HepG2 (cell line): ENCODE results near the gene MGAT2. TPM values are rescaled to one million over a fixed set of nuclear protein-coding genes. Genes with fewer than 3 reads are reported as not detected.

Source experiments
- BCLAF1 ChIP-seq: fragments of 450-650 bp; IDR thresholded peaks from 2 replicates; pipeline ENCODE4 v1.6.1; 2017; ENCODE audit warnings: mild to moderate bottlenecking
- CCDC6 ChIP-seq: sonication (generic); formaldehyde crosslinking; IDR thresholded peaks from 2 replicates; pipeline ENCODE4 v1.8.1; 2022; ENCODE audit warnings: mild to moderate bottlenecking, missing genetic modification reagents, moderate library complexity
- CHD4 ChIP-seq: fragments of 200-600 bp; sonication (generic); IDR thresholded peaks from 2 replicates; pipeline ENCODE4 v1.7.0; 2017; ENCODE audit warnings: mild to moderate bottlenecking, low read length, borderline replicate concordance
- HNRNPL ChIP-seq: fragments of 200-400 bp; formaldehyde crosslinking; IDR thresholded peaks from 2 replicates; pipeline ENCODE4 v1.6.1; 2017; ENCODE audit warnings: mild to moderate bottlenecking, low read depth, low read length
- PRDM15 ChIP-seq: sonication (generic); formaldehyde crosslinking; IDR thresholded peaks from 2 replicates; pipeline ENCODE4 v1.4.0; 2020; ENCODE audit warnings: missing genetic modification reagents
- SALL1 ChIP-seq: sonication (generic); formaldehyde crosslinking; IDR thresholded peaks from 2 replicates; pipeline ENCODE4 v1.8.0; 2022; ENCODE audit warnings: mild to moderate bottlenecking, missing genetic modification reagents
- SRF ChIP-seq: IDR thresholded peaks from 2 replicates; pipeline ENCODE4 v1.6.1; 2011; ENCODE audit warnings: mild to moderate bottlenecking, low read depth, low read length, moderate library complexity
- TAF1 ChIP-seq: sonication (generic); formaldehyde crosslinking; IDR thresholded peaks from 2 replicates; pipeline ENCODE4 v1.4.0; 2020; ENCODE audit warnings: missing genetic modification reagents
- THAP11 ChIP-seq: IDR thresholded peaks from 2 replicates; pipeline ENCODE4 v1.6.1; 2016; ENCODE audit warnings: missing biosample characterization, missing genetic modification reagents
- THRA ChIP-seq: sonication (generic); formaldehyde crosslinking; IDR thresholded peaks from 2 replicates; pipeline ENCODE4 v1.4.0; 2020; ENCODE audit warnings: missing genetic modification reagents, borderline replicate concordance
- TMF1 ChIP-seq: sonication (generic); formaldehyde crosslinking; IDR thresholded peaks from 2 replicates; pipeline ENCODE4 v1.8.1; 2022; ENCODE audit warnings: low read depth, missing genetic modification reagents
- ZFP90 ChIP-seq: sonication (generic); formaldehyde crosslinking; IDR thresholded peaks from 2 replicates; pipeline ENCODE4 v1.8.0; 2022; ENCODE audit warnings: missing genetic modification reagents, mild to moderate bottlenecking, inconsistent platforms, borderline replicate concordance
- ZGPAT ChIP-seq: IDR thresholded peaks from 2 replicates; pipeline ENCODE4 v1.6.1; 2016; ENCODE audit warnings: mild to moderate bottlenecking
- ZMYM2 ChIP-seq: sonication (generic); formaldehyde crosslinking; IDR thresholded peaks from 2 replicates; pipeline ENCODE4 v1.8.0; 2022; ENCODE audit warnings: mild to moderate bottlenecking, missing genetic modification reagents
- ZNF232 ChIP-seq: sonication (generic); formaldehyde crosslinking; IDR thresholded peaks from 2 replicates; pipeline ENCODE4 v1.4.0; 2020; ENCODE audit warnings: missing genetic modification reagents, borderline replicate concordance
- ZNF75D ChIP-seq: sonication (generic); formaldehyde crosslinking; IDR thresholded peaks from 2 replicates; pipeline ENCODE4 v1.8.1; 2023; ENCODE audit warnings: missing genetic modification reagents, mild to moderate bottlenecking, borderline replicate concordance
- ZNF780A ChIP-seq: sonication (generic); formaldehyde crosslinking; IDR thresholded peaks from 2 replicates; pipeline ENCODE4 v1.8.0; 2022; ENCODE audit warnings: mild to moderate bottlenecking, missing genetic modification reagents, moderate library complexity
- ZNF781 ChIP-seq: sonication (generic); formaldehyde crosslinking; IDR thresholded peaks from 2 replicates; pipeline ENCODE4 v1.5.1; 2020; ENCODE audit warnings: borderline replicate concordance, mild to moderate bottlenecking, missing genetic modification reagents; ENCODE audit errors: not compliant biosample characterization
- ZNF883 ChIP-seq: sonication (generic); formaldehyde crosslinking; IDR thresholded peaks from 2 replicates; pipeline ENCODE4 v1.5.1; 2020; ENCODE audit warnings: mild to moderate bottlenecking, missing genetic modification reagents; ENCODE audit errors: not compliant biosample characterization
- ZSCAN31 ChIP-seq: sonication (generic); formaldehyde crosslinking; IDR thresholded peaks from 2 replicates; pipeline ENCODE4 v1.5.0; 2020; ENCODE audit warnings: low read depth, mild to moderate bottlenecking, missing genetic modification reagents
- polyA plus RNA-seq, 8 experiments: library from polyadenylated mRNA; depleted of rRNA in 3 of 8; stranded (reverse) in 7 of 8; unstranded in 1 of 8; fragments of >200 nt; fragmentation: Illumina TruSeq in 4 of 8; extraction: Trizol in 4 of 8; gene quantifications; 2 replicates each; pipeline versions ENCODE4 v1.2.1 to v1.2.3, GENCODE V29; 2011 to 2016; ENCODE audit warnings: low read depth in 4 of 8, missing spikeins in 1 of 8, mixed read lengths in 1 of 8; ENCODE audit not compliant: insufficient read depth in 1 of 8
- total RNA-seq, 5 experiments: library from RNA; depleted of rRNA; stranded (reverse); fragments of >200 nt; fragmentation: Illumina TruSeq; extraction: Trizol; gene quantifications; 2 replicates each; pipeline ENCODE4 v1.2.3, GENCODE V29; 2016; ENCODE audit warnings: low read depth in 1 of 5

MGAT2 gene
- total and polyA plus RNA-seq, 2 of the 13 experiments (the other 11 are each of a cell fraction or from before 2014, with no cell fraction given), result 12.9 to 51.9 TPM

GRCh38 chr14:49621114-49621881 is 699 bp downstream of the MGAT2 start (continued):
- TF ChIP-seq PRDM15 (no peak), SRF (no peak), ZNF75D (no peak), CCDC6 (CRISPR knock-in tag) (peak; percentile 9; the same call in 1 of the 2 replicates), HNRNPL (no peak), ZNF883 (peak; percentile 56), BCLAF1 (no peak), THAP11 (CRISPR knock-in tag) (no peak), ZMYM2 (no peak), ZNF780A (CRISPR knock-in tag) (0 out of 2 replicates have a peak, but pooled peaks have one; percentile 50), CHD4 (no peak), SALL1 (CRISPR knock-in tag) (peak; percentile 18; the same call in 1 of the 2 replicates), ZSCAN31 (CRISPR knock-in tag) (no peak; the same call in 1 of the 2 replicates), THRA (CRISPR knock-in tag) (no peak), ZNF232 (CRISPR knock-in tag) (no peak), TMF1 (CRISPR knock-in tag) (no peak), ZGPAT (CRISPR knock-in tag) (0 out of 2 replicates have a peak, but pooled peaks have one; percentile 7), ZFP90 (CRISPR knock-in tag) (0 out of 2 replicates have a peak, but pooled peaks have one; percentile 49), ZNF781 (CRISPR knock-in tag) (peak; percentile 13), TAF1 (CRISPR knock-in tag) (no peak)
